ENCODE data around the gene TAOK3.
"Not testable (repeated sequence)": the region's sequence is repeated elsewhere in the genome, so short reads cannot be mapped to it uniquely, and the experiment has no call there.

Gene TAOK3

DNA sequence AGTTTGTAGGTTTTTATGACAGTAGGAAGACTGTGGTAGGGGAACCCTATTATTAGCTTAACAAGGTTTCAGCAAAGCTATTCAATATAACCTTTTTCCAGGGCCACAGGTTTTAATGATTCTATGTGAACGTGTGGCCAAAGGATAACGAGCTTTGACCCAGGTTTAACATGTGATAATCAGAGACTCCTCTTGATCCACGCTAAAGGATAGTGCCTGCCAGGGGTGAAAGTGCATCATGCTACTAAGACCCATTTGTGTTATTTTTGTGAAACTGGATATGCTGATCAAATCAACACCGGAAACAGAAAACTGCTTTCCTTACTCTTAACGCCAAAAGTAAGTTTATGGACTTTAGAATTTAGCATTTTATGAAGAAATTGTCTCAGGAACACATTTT, 909 bp upstream of the TAOK3 start:
- DNase-seq (ENCODE audit: low read depth): no peak

DNA sequence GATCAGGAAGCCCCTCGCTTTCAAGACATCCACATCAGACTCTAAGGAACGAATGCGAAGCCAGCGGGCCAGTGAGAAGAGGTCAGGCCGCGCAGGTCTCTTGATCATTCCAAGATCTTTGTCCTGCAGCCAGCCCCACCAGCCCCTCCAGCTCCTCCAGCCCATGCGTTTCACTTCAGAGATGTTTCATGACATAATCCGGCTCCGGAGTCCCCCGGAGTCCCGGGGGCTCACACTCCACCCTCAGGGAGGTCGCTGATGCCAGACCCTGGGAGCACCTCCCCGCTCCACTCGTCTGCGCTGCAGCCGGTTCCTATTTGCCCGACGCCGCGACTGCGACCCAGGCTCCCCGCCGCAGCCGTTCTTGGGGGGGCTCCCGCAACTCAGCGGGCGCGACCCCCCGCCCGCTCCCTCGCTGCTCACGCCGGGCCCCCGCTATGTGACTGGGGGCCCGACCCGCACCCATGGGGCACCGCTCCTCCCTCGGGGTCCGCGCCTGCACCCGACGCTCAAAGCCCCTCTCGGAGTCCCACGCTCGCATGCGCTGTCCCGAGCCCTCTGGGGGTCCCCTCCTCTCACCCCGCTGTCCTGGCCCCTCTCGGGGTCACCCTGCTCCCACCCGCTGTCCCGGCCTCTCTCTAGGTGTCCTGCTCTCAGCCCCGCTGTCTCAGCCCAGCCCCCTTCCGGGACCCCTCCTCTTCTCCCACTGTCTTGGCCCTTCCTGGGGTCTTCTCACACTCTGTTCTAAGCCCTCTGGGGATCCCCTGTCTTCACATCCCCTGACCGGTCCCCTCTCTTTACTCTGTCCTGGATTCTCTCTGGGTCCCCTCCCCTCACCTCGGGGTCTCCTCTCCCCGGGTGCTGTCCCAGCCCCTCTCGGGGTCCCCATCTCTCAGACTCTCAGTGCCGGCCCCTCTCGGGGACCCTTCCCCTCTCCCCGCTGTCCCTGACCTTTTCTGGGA, 1.1 kb downstream of the TAOK3 start:
- no peak for DNase-seq (ENCODE audit: low read depth)

DNA sequence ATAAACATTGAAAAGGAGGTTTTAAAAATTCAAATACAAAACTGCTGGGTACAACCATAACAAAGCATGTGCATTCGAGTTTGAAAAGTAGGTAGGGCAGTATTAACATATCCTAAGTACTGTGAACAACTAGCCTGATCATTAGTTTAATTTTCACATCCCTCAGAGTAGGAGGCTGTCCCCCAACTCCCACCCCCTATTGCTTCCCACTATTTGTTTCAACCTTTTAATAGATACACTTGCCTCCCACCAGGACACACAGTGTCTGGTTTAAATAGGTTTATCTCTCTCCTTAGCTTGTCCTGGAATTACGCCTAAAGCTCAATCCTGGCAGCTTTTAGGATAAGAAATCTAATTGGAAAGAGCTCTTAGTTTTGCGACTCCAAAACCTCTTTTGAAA, 2.1 kb downstream of the TAOK3 start:
- no peak for DNase-seq (ENCODE audit: low read depth)

- DNase-seq (ENCODE audit: low read depth): no peak
Measured at GRCh38 chr12:118368821-118369220, 3.9 kb downstream of the TAOK3 start.

DNA sequence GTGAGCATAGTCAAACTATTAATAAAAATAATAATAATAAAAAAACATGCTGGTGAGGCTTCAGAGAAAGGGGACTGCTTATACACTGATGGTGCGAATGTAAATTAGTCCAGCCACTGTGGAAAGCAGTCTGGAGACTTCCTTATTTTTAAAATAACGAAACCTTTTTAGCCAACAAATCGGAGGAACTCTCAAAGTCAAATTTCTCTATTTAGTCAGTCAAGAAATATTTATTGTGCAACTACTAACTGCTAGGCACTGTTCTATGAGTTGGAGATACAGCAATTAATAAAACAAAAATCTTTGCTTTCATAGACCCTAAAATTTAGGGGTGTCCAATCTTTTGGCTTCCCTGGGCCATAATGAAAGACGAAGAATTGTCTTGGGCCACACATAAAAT, 10.8 kb downstream of the TAOK3 start:
- DNase-seq (ENCODE audit: low read depth): no peak

DNA sequence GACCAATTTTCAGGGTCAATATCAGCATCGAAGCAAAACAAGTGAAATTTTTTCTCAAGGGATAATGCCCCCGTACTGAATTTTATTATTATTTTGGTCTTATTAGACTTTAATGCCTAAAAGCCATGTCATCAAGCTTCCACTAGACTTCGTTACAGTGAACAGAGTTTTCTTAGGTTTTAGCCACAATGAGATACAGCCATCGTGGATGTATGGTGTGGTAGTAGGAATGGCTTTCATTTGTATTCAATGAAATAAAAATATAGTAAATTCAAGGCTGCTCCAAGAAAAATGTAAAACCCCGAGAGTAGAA, 11.7 kb downstream of the TAOK3 start:
- no peak for DNase-seq (ENCODE audit: low read depth)

DNA sequence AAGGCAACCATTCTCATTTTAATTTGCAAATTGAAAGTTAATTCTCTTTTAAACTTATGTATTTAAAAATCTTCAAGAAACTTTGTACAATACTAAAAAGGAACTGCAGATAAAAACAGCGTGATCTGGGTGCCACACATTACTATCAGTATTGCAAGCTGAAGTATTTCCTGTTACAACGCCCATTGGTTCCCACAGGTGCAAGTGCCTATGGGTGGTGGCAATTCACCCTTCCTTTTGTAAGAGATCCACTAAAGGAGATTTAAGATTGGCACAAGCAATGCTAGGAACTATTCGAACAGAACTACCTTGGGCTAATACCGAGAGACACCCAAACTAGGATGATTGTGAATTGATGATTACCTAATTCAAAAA, 13.2 kb downstream of the TAOK3 start:
- DNase-seq (ENCODE audit: low read depth): no peak

GRCh38 chr12:118358612-118359540, 13.8 kb downstream of the TAOK3 start:
- DNase-seq (ENCODE audit: low read depth): no peak

- DNase-seq (ENCODE audit: low read depth): no peak
Measured at GRCh38 chr12:118358008-118358359, 14.7 kb downstream of the TAOK3 start.

DNA sequence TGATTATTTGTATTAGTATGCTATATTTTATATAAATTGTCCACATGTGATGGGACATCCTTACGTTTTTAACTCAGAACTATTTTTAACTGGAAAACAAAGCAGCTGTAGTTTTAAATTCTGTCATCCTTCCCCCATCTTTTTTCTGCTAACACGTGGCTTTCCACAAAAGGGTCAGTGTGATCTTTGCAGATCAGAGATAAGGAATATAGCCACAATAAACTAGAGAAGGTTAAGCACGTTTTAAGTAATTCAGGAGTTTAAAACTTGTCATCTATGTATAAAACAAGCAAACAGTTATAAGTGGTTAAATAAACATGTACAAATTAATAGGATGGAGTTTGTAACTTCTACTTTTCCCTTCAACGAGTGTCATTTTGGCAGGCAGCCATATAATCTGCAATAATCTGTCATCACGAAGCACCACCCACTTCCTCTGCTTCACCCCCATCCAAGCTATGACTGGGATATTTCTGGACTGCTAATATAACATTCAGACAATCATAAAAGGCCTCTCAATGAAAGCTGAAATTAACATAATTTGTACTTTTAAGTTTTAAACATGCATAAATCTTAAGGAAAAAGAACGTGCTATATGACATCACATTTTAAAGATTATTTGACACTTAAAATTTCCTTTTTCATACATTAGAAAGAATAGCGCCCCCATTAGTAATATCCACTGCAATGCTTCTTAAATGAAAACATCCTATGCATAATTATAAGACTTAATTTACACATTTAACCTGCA, 15.3 kb downstream of the TAOK3 start:
- DNase-seq (ENCODE audit: low read depth): no peak

GRCh38 chr12:118356809-118357256, 15.9 kb downstream of the TAOK3 start:
- no peak for DNase-seq (ENCODE audit: low read depth)

GRCh38 chr12:118355843-118356242, 16.9 kb downstream of the TAOK3 start:
- no peak for DNase-seq (ENCODE audit: low read depth)

GRCh38 chr12:118354903-118355302, 17.8 kb downstream of the TAOK3 start:
- no peak for DNase-seq (ENCODE audit: low read depth)

DNA sequence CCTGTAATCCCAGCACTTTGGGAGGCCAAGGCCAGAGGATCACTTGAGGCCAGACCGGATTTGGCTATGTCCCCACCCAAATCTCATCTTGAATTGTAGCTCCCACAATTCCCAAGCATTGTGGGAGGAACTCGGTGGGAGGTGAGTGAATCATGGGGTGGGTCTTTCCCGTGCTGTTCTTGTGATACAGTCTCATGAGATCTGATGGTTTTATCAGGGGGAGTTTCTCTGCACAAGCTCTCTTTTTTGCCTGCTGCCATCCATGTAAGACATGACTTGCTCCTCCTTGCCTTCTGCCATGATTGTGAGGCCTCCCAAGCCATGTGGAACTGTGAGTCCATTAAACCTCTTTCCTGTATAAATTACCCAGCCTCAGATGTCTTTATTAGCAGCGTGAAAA, 18.2 kb downstream of the TAOK3 start:
- not testable (repeated sequence) for DNase-seq (ENCODE audit: low read depth)

GRCh38 chr12:118353721-118354120, 19.0 kb downstream of the TAOK3 start:
- DNase-seq (ENCODE audit: low read depth): no peak

GRCh38 chr12:118350908-118351559, 21.7 kb downstream of the TAOK3 start:
- no peak for DNase-seq (ENCODE audit: low read depth)

DNA sequence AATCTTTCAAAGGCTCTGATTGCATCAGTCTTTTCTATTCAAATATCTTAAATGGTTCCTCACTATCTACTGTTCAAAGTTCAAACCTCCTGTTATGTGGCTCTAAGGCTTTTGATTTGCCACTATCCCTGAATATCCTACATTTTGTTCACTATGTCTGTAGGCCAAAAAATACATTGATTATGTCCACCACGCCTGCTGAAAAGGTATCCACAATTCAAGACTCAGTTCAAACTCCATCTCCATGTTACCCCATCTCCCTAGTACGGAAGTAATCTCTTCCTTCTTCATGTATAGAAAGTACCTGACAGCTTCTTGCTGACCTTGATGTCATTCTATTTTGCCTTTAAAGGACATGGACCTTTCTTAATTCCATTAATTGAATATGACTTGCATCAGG, 24.8 kb downstream of the TAOK3 start:
- no peak for DNase-seq (ENCODE audit: low read depth)

DNA sequence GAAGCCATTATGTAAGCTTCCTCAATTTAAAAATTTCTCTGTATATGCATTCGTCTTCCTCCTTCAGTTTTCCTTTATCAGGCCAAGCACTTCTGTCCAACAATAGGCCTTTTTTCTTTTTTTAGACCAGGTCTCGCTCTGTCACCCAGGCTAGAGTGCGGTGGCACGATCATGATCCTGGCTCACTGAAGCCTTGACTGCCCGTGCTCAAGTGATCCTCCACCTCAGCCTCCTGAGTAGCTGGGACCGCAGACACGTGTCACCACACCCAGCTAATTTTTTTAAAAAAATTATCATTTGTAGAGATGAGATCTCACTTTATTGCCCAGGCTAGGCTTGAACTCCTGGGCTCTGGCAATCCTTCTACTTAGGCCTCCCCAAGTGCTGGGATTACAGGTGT, 25.8 kb downstream of the TAOK3 start:
- no peak for DNase-seq (ENCODE audit: low read depth)

DNA sequence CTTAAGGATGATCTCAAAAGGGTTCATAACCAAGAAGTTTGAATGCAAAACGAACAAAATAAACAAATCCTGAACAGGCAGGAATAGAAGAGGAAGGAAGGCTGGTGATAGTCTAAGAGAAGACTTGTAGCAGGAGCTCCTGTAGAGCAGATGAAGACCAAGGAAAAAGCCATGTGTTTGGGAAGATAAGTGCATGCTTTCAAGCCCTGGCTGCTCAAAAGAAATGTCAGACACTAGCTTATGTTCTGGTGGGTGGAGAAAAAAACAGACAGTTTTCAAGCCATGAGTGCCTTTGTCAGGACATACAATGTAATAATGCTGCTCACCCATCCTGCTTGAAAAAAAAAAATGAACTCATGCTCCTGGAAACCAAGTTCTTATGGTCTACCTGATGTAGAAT, 27.4 kb downstream of the TAOK3 start:
- DNase-seq (ENCODE audit: low read depth): no peak

- no peak for DNase-seq (ENCODE audit: low read depth)
Measured at GRCh38 chr12:118344829-118345228, 27.9 kb downstream of the TAOK3 start.

GRCh38 chr12:118342090-118342489, 30.6 kb downstream of the TAOK3 start:
- DNase-seq (ENCODE audit: low read depth): no peak

Measured in stimulated activated CD4-positive, alpha-beta T cell treated with anti-CD3 and anti-CD28 coated beads, Interleukin-2, amount 100 ng/mL, for 4 hours (primary cell).